ENCODE results near the gene NPEPL1. TPM values are rescaled to one million over a fixed set of nuclear protein-coding genes. Genes with fewer than 3 reads are reported as not detected.

The NPEPL1 gene
- total and polyA plus RNA-seq, 10 of the 15 experiments (the other 5 are each of a cell fraction or from before 2014, with no cell fraction given): 0.08 to 21.3 (median 10.2) TPM

GRCh38 chr20:58740356-58741308 lies 48.0 kb downstream of the NPEPL1 start (continued):
- TF ChIP-seq, protein P1, sequence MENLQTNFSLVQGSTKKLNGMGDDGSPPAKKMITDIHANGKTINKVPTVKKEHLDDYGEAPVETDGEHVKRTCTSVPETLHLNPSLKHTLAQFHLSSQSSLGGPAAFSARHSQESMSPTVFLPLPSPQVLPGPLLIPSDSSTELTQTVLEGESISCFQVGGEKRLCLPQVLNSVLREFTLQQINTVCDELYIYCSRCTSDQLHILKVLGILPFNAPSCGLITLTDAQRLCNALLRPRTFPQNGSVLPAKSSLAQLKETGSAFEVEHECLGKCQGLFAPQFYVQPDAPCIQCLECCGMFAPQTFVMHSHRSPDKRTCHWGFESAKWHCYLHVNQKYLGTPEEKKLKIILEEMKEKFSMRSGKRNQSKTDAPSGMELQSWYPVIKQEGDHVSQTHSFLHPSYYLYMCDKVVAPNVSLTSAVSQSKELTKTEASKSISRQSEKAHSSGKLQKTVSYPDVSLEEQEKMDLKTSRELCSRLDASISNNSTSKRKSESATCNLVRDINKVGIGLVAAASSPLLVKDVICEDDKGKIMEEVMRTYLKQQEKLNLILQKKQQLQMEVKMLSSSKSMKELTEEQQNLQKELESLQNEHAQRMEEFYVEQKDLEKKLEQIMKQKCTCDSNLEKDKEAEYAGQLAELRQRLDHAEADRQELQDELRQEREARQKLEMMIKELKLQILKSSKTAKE (IDR thresholded peaks at IDR 0.05; ENCODE audit: low read depth, poor library complexity, severe bottlenecking): no peak
- no peak for TF ChIP-seq HDGF (IDR thresholded peaks at IDR 0.05)

GRCh38 chr20:58741384-58741783 lies 48.8 kb downstream of the NPEPL1 start:
- no peak overlapping the region for H3K9ac ChIP-seq (ENCODE audit: control insufficient read depth, insufficient read depth, low read length)
- H3K79me2 ChIP-seq (ENCODE audit: control insufficient read depth, insufficient read depth, low read length): no peaks in the 10 kb centered on the region
- no peak overlapping the region for H2AFZ ChIP-seq (ENCODE audit: control insufficient read depth, low read depth, low read length)
- ChIA-PET POLR2A (no interaction called here), SMC1A (ENCODE audit: uncharacterized antibody, unreplicated experiment) (no interaction called here), RAD21 (ENCODE audit: unreplicated experiment) (no interaction called here), CTCF (no interaction called here)
- no peaks in the 10 kb centered on the region for H3K36me3 ChIP-seq (ENCODE audit: control insufficient read depth in 2 of 2, insufficient read depth in 2 of 2, low read length in 1 of 2)
- H3K27me3 ChIP-seq (replicated peaks in 1 of 2; ENCODE audit: control insufficient read depth in 2 of 2, insufficient read depth in 2 of 2, low read length in 1 of 2): no peaks in the 10 kb centered on the region; a peak in 1 of 4 replicates
- in situ Hi-C loops (cut with MboI): no loop called here
- H4K20me1 ChIP-seq (ENCODE audit: control insufficient read depth, insufficient read depth): no peaks in the 10 kb centered on the region
- H3K27ac ChIP-seq (ENCODE audit: control insufficient read depth, insufficient read depth): no peak overlapping the region
- no TSS peak for BruUV-seq (replicated peaks)
- intact Hi-C loops (cut with micrococcal nuclease; ENCODE audit: unreplicated experiment): no loop called here
- no peak overlapping the region for H3K4me3 ChIP-seq
- H3K9me3 ChIP-seq (replicated peaks; ENCODE audit: control insufficient read depth, insufficient read depth, low read length): no peaks in the 10 kb centered on the region
- ATAC-seq (no peak), FAIRE-seq (no peak), DNase-seq (ENCODE audit: low read depth, low spot score) (no peak)
- H3K4me1 ChIP-seq (ENCODE audit: control insufficient read depth, insufficient read depth, low read length): no peaks in the 10 kb centered on the region
- TF ChIP-seq FOXK2 (IDR thresholded peaks at IDR 0.05) (0 out of 2 replicates have a peak, but pooled peaks have one; percentile 17), BACH1 (IDR thresholded peaks at IDR 0.05; ENCODE audit: borderline replicate concordance) (no peak)
- TF ChIP-seq, protein P2, sequence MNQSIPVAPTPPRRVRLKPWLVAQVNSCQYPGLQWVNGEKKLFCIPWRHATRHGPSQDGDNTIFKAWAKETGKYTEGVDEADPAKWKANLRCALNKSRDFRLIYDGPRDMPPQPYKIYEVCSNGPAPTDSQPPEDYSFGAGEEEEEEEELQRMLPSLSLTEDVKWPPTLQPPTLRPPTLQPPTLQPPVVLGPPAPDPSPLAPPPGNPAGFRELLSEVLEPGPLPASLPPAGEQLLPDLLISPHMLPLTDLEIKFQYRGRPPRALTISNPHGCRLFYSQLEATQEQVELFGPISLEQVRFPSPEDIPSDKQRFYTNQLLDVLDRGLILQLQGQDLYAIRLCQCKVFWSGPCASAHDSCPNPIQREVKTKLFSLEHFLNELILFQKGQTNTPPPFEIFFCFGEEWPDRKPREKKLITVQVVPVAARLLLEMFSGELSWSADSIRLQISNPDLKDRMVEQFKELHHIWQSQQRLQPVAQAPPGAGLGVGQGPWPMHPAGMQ (IDR thresholded peaks at IDR 0.05; ENCODE audit: borderline replicate concordance): 0 out of 2 replicates have a peak, but pooled peaks have one; percentile 3
- WGBS (ENCODE audit: insufficient coverage, insufficient replicate concordance, low lambda C conversion rate, missing lambda C conversion rate): 43% methylated on average over 5 of the region's 5 CpGs
- H3K4me2 ChIP-seq (ENCODE audit: control insufficient read depth, insufficient read depth): no peak overlapping the region

All from GM12878 (cell line).